Measurements from ENCODE around the gene RPL29.

RPL29 gene

DNA sequence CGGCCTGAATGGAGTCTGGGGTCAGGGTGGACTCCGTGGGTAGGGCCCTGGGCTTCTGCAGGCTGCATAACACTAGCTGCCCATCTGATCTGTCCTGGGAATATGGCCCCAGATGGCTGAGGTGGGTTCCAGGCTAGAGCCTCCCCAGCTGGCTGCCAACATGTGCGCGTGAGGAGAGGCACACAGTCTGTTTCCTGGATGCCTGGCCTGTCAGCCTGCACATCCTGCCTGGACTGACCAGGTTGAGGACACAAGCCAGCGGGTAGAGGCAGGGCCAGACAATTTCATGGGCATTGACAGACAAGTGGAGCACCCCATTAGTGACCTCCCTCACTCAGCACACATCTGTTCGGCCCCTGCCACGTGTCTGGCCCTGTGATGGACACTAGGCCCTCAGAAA lies 29.8 kb upstream of the RPL29 start:
- no peak for DNase-seq (ENCODE audit: low read depth)

DNA sequence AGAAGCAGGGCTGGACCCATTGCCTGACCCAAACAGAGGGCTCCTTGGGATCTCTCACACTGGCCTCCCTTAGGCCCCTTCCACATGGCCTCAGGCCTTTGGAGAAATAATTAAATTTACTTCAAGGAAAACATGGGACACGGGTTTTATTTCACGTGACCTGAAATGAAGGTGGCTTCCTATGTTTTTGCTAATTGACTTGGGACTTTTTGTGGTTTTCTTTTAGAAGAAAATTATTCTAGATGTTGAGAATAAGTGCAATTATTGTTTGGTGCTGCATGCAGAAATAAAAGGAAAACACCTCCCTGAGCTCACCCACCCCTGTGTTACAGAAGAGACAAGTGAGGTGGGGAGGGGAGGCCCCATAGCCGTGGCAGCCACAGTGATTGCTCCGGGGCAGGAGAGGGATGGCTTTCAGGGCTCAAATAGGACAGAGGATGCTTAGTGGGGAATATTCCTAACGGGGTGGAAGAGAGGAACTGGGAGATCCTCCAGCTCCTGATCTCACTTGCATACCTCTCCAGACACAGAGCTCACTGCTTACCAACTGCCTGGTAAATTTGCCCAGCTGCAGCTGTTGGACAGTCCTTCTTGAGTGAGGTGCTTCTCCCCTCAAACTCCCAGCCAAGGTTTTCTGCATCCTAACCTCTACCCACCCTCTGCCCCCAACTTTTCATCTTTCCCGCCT lies 29.2 kb upstream of the RPL29 start:
- no peak for DNase-seq (ENCODE audit: low read depth)

DNA sequence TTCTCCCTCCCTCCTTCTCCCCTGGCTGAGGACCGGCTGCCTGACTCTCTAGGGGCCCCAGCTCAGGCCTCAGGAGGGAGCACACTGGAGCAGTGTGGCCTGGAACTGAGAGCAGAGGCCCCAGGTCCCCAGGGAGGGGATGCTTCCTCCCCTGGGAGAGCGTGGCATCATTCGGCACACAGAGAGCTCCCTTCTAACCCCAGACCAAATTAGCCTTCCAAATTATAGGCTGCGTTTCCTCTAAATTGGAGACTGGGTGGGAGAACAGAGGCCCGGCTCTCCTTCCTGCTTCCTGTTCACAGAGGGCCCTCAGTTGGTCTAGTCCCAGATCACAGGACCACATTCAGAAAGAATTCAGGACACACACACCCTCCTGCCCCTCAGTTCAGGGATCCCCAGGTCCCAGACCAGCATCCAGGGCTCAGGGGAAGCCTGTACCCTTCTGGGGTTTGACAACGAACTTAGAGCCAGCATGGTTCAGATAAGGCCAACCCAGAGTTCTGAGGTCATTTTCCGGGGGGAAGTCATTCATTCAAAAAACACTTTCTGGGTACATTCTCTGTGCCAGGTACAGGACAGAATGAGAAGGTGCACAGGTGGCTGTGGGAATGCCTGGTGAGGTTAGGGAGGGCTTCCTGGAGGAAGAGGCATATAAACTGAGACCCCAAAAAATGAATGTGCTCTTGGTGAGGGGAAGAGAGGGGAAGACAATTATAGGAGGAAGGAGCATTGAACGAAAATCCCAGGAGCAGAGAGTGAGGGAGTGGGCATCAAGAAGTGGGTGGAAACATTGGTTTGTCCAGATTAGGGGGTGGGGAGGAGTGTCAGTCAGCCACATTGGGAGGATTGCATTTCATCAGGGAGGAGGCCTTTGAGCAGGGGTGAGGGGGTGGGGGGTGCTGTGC lies 28.4 kb upstream of the RPL29 start:
- no peak for DNase-seq (ENCODE audit: low read depth)

DNA sequence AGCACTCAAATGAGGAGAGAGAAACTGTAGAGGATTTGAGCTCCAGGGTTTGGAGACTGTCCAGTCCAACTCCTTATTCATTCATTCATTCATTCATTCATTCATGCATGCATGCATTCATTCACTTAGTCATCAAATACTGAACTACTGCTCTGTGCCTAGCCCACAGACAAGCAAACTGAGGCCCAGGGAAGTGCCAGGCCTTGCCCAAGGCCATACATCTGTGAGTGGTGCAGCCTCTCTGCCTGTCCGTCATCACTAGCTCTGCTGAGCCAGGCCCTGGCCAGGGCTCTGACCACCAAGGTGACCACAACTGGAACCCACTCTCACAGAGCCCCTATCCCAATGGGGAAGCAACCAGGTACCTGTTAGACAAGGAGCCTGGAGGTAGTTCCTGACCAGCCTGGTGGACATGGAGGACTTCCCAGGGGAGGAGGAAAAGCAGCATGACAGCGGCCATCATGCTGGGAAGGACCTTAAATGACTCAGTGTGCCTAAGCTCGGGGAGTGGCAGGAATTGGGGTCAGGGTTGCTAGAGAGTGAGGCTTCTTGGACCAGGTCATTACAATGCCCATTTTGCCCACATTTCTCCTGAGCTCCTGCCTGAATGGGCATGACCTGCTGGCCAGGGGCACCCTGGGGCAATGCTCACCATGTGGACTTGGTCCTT lies 27.5 kb upstream of the RPL29 start:
- no peak for DNase-seq (ENCODE audit: low read depth)

DNA sequence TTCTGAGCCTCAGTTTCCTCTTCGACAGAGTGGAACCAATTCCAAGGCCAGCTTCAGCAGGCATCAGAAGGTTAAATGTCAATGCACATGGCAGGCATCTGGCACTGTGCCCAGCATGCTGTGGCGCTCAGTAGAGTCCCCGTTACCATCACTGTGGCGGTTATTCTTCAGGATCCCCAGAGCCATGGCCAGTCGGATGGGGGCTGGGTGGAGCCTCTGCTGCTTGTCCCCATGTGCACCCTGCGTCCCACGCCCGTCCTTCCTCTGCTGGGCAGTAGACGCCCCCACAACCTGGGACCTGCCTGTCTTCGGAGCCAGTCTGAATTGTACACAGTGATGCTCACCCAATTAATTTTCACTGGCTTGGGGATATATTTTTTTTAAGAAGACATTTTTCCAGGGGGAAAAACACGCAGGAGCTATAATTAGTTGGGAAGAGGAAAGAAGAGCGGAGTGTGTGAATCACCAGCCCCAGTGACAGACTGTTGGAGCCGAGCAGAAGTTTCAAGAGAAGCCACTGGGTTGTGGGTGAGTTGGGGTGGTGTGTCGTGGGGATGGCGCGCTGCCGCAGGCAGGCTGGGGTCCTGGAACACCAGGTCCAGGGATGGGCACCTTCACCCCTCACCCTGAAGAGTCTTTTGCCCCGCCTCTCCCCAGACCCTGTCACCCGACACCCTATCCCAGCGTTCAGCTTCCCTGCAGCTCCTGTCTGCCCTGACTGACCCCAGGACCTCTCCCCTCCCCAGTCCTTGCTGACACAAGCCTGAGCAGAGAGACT lies 26.8 kb upstream of the RPL29 start:
- DNase-seq (ENCODE audit: low read depth): no peak

DNA sequence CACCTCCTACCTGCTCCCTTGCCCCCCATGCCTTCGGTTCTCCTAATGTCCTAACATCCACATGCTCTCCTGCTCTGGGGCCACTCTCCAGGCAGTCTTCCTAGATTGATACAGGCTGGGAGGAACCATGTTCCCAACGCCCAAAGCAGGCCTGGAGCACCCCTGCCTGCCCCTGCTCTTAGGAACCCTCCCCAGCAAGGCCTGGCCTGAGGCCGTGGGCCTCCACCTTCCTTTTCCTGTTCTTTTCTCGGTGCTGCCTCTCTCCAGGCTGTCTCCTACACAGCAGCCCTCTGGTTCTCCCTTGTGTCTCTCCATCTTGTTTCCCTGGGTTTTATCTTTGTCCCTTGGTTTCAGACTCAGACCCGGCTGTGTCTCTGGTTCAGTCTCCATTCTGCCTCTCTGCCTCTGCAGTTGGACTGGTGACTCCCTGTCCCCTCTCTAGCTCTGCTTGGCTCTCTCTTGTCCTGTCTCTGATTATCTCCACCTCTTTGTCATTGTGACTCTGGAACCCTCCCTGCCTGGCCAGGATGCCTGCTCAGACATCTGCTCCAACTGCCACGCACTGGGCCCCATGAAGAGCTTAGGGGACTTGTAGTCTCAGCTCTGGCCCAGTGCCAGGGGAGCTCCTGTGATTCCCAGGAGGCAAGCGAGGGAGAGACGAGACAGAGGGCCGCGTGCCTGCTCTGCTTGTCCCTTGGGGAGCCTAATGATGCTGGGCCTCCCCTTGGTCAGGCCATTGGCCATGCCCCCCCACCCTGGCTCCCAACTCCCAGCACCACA lies 26.0 kb upstream of the RPL29 start:
- DNase-seq (ENCODE audit: low read depth): no peak

DNA sequence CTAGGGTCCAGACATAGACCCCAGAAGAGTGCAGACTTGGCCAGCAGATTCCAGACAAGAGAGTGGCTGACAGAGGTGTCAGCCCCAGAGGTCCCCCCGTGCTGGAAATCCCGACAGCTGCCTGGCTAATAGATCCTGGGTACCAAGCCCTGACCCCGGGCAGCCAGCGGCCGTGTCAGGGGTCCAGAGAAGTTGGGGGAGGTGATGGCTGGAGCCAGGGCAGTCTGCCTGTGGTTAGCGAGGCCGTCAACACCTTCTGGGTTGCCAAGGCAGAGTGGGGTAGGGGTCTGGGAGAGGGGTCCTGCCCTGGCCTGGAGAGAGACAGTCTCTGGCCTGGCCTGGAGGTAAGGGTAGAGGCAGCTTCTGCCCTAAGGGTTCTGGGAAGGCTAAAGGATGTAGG lies 25.1 kb upstream of the RPL29 start:
- no peak for DNase-seq (ENCODE audit: low read depth)

DNA sequence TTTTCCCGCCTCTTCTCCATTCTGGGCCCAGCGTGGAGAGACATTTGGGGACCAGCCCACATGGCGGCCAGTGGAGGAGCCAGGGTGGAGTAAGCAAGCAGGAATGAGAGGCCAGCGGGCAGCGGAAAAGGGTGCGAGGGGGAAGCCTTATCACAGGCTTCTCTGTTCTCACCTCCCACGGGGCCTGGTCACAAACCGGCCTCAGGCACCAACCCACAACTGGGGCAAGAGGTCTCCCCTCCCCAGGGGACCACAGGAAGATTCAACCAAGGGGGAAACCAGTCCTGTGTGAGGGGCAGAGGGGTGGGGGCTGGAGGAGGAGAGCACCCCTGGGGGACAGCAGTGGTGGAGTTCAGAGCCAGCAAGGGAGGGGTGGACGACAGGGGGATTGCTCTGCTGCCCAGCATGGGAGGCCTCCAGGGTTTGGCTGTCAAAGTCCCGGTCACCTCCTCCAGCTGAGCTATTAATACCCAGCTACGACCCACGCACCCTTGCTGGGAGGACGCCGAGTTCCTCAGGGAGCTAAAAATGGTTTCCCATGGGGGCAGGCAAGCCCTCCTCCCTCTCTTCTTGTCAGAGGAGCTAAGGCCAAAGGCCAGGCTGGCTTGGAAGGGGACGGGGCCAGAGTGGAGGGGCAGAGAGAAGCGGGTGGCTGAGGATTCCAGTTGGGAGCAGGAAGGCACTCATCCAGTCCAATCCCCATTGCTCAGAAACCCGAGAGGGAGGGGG lies 23.8 kb upstream of the RPL29 start:
- no peak for DNase-seq (ENCODE audit: low read depth)

- no peak for DNase-seq (ENCODE audit: low read depth)
These were observed 22.8 kb upstream of the RPL29 start for GRCh38 chr3:52018319-52019000.

GRCh38 chr3:52017586-52017985 lies 21.9 kb upstream of the RPL29 start:
- no peak for DNase-seq (ENCODE audit: low read depth)

DNA sequence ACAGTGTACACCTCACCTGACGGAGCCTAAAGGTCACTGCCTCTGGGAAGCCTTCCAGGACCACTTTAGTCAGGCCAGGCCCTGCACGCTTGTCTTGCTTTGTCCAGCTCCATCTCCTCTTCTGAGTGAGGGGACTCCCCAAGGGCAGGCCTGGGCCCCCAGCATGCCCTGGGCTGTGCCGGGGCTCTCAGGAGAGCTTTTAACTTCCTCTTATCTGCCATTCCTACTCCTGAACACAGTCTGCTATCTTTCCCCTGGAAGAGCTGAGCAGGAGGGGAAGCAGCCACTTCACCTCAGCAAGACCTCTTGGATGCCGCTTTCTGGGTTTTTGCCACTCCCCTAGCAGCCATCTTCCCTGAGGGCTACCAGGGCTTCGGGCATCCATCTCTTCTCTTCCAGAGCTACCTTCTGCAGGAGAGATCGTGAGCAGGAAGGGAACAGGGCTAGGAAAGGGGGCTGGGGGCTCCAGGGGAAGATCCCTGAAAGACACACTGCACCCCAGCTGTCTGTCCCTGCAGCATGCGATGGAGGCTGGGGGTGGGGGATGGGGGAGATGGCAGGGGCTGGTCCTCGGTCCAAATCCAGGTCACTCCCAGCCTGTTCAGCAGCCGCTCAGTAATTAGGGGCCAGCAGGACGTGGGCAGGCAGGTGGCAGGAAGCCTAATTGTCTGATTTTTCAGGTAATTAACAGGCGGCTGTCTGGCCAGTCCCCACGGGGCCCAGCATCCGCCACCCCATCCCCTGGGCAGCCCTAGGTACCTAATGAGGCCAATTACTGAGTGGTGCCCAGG lies 19.9 kb upstream of the RPL29 start:
- DNase-seq (ENCODE audit: low read depth): no peak

- DNase-seq (ENCODE audit: low read depth): no peak
These were observed 18.9 kb upstream of the RPL29 start for GRCh38 chr3:52014613-52015012.

- DNase-seq (ENCODE audit: low read depth): no peak
These were observed 18.3 kb upstream of the RPL29 start for GRCh38 chr3:52013802-52014598.

- no peak for DNase-seq (ENCODE audit: low read depth)
These were observed 17.0 kb upstream of the RPL29 start for GRCh38 chr3:52012699-52013098.

DNA sequence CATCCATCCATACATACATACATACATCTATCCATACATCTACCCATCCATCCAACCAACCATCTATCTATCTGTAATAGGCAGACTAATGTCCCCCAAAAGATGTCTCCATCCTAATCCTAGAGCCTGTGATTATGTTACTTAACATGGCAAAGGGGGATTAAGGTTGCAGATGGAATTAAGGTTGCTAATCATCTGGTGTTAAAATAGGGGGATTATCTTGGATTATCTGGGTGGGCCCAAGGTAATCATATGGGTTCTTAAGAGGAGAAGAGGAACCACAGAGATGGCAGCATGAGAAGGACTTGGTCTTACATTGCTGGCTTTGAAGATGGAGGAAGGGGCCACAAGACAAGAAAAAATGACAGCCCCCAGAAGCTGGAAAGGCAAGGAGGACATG lies 14.7 kb upstream of the RPL29 start:
- no peak for DNase-seq (ENCODE audit: low read depth)

GRCh38 chr3:52007291-52007690 lies 11.6 kb upstream of the RPL29 start:
- no peak for DNase-seq (ENCODE audit: low read depth)

GRCh38 chr3:52006820-52007133 lies 11.1 kb upstream of the RPL29 start:
- no peak for DNase-seq (ENCODE audit: low read depth)

- no peak for DNase-seq (ENCODE audit: low read depth)
These were observed 10.5 kb upstream of the RPL29 start for GRCh38 chr3:52006017-52006819.

Data from stimulated activated CD8-positive, alpha-beta memory T cell treated with anti-CD3 and anti-CD28 coated beads, Interleukin-12 subunit alpha, Interleukin-12 subunit beta, amount 100 ng/mL, for 1 hour (primary cell).